CD4-positive, alpha-beta T cell treated with Interleukin-1 beta for 1 hour (primary cell): Measurements from ENCODE around the gene DEF6.
A peak's percentile ranks its signal among the peaks of the same experiment; 100 is the strongest.
"Not testable (repeated sequence)": the region's sequence is repeated elsewhere in the genome, so short reads cannot be mapped to it uniquely, and the experiment has no call there.

ENCODE experiments used
- DNase-seq, 2 donors: peaks; one replicate each; pipeline ENCODE4 v3.0.0-alpha.2; 2020 to 2022

DEF6 gene

GRCh38 chr6:35280903-35281302 is 16.7 kb upstream of the DEF6 start:
- DNase-seq: no peak

GRCh38 chr6:35282472-35282871 is 15.1 kb upstream of the DEF6 start:
- DNase-seq: no peak

- no peak for DNase-seq
These were observed 14.3 kb upstream of the DEF6 start for GRCh38 chr6:35283361-35283760.

GRCh38 chr6:35287671-35288396 is 9.8 kb upstream of the DEF6 start:
- DNase-seq: no peak

- no peak for DNase-seq
These were observed 8.8 kb upstream of the DEF6 start for GRCh38 chr6:35288834-35289233.

GRCh38 chr6:35291491-35291890 is 6.1 kb upstream of the DEF6 start:
- no peak for DNase-seq

- DNase-seq: no peak
These were observed 5.1 kb upstream of the DEF6 start for GRCh38 chr6:35292494-35292893.

- DNase-seq: no peak
These were observed 3.9 kb upstream of the DEF6 start for GRCh38 chr6:35293681-35294080.

GRCh38 chr6:35294308-35294945 is 3.2 kb upstream of the DEF6 start:
- DNase-seq: peak; percentile 61 to 66

- DNase-seq: no peak
These were observed 2.6 kb upstream of the DEF6 start for GRCh38 chr6:35295036-35295435.

- DNase-seq: no peak
These were observed 1.9 kb upstream of the DEF6 start for GRCh38 chr6:35295521-35296315.

GRCh38 chr6:35296931-35297600 is 552 bp upstream of the DEF6 start:
- DNase-seq: no peak

- DNase-seq: peak in 1 of 2 donors; percentile 28
These were observed 1.1 kb downstream of the DEF6 start for GRCh38 chr6:35298625-35299140.

- DNase-seq: peak; percentile 32 to 62
These were observed 2.1 kb downstream of the DEF6 start for GRCh38 chr6:35299674-35300073.

- peak; percentile 61 to 65 for DNase-seq
These were observed 3.2 kb downstream of the DEF6 start for GRCh38 chr6:35300848-35301247.

- peak; percentile 85 to 86 for DNase-seq
These were observed 5.1 kb downstream of the DEF6 start for GRCh38 chr6:35302604-35303241.

GRCh38 chr6:35304299-35304698 is 6.7 kb downstream of the DEF6 start:
- DNase-seq: no peak

GRCh38 chr6:35305117-35305516 is 7.5 kb downstream of the DEF6 start:
- peak in 1 of 2 donors; percentile 47 for DNase-seq

- not testable (repeated sequence) for DNase-seq
These were observed 9.5 kb downstream of the DEF6 start for GRCh38 chr6:35307138-35307537.

GRCh38 chr6:35308543-35308942 is 10.9 kb downstream of the DEF6 start:
- DNase-seq: not testable (repeated sequence)

GRCh38 chr6:35309611-35310264 is 12.1 kb downstream of the DEF6 start:
- DNase-seq: no peak
